ENCODE data around the gene EPG5.
"Not testable (repeated sequence)": the region's sequence is repeated elsewhere in the genome, so short reads cannot be mapped to it uniquely, and the experiment has no call there.

- not testable (repeated sequence) for TF ChIP-seq ZFP30 (CRISPR knock-in tag; IDR thresholded peaks at IDR 0.05); RARB (CRISPR knock-in tag; IDR thresholded peaks at IDR 0.05); PATZ1 (CRISPR knock-in tag; IDR thresholded peaks at IDR 0.05; ENCODE audit: borderline replicate concordance); ZNF565 (CRISPR knock-in tag; conservative IDR thresholded peaks at IDR 0.05; ENCODE audit: low read depth); ZNF8 (CRISPR knock-in tag; IDR thresholded peaks at IDR 0.05); CSDC2 (CRISPR knock-in tag; IDR thresholded peaks at IDR 0.05)
These were observed 2.2 kb downstream of the EPG5 start for GRCh38 chr18:45964913-45965312.

Measured in SK-N-SH treated with all-trans-retinoic acid at 6 μM for 48 hours (cell line).